ENCODE data around the gene ADARB2. TPM values are rescaled to one million over a fixed set of nuclear protein-coding genes. Genes with fewer than 3 reads are reported as not detected.

Gene ADARB2
- total RNA-seq, 1 donor from 2014 or later, result not detected

DNA sequence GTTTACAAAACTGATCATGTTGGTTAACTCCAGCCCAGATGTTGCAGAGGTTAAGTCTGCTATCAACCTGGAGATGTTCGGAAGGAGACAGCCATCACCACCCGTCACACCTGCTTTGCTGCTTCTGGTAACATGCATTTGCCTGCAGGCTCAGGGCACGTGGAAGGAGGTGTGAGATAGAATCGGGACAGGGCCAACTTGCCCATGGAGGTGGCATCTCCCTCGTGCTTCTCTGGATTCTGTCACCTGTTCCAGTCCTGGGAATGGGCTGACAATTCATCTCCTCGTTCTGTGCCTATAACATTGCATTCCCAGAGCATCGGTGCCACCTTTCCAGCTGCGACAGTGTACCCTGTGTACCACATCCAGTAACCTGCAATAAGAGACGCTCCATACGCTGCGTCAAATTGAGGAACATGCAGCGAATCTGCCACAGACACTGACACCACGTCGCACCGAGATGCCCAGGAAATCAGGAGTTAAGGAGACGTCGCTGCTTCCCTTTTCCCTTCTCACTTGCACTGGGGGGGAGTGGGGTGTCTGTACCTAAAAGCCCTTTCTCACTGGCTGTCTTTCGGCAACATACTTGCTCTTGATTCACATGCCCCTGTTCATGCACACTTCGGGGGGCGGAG is 65.8 kb downstream of the ADARB2 start:
- no peaks in the 10 kb centered on the region for H3K27me3 ChIP-seq
- TF ChIP-seq CTCF (IDR thresholded peaks at IDR 0.05), result no peak
- intact Hi-C loops (cut with DNase I), result no loop called here
- H3K4me3 ChIP-seq, result no peak overlapping the region
- DNase-seq (ENCODE audit: low spot score in 2 of 2), result no peak
- H3K27ac ChIP-seq, result no peak overlapping the region
- H3K4me1 ChIP-seq, result no peaks in the 10 kb centered on the region
- no peaks in the 10 kb centered on the region for H3K36me3 ChIP-seq
- no peaks in the 10 kb centered on the region for H3K9me3 ChIP-seq

- Histone ChIP-seq H3K27ac (no peak overlapping the region), H3K36me3 (no peaks in the 10 kb centered on the region), H3K4me3 (no peak overlapping the region), H3K9me3 (no peaks in the 10 kb centered on the region), H3K4me1 (no peaks in the 10 kb centered on the region), H3K27me3 (no peaks in the 10 kb centered on the region)
- TF ChIP-seq CTCF (IDR thresholded peaks at IDR 0.05), result no peak
- intact Hi-C loops (cut with DNase I), result no loop called here
- no peak for DNase-seq (ENCODE audit: low spot score in 2 of 2)
Measured at GRCh38 chr10:1670541-1671365, 66.6 kb downstream of the ADARB2 start.

GRCh38 chr10:1669433-1669832 is 67.9 kb downstream of the ADARB2 start:
- no peak for DNase-seq (ENCODE audit: low spot score in 2 of 2)
- no peaks in the 10 kb centered on the region for H3K27me3 ChIP-seq
- no peak overlapping the region for H3K27ac ChIP-seq
- no peaks in the 10 kb centered on the region for H3K9me3 ChIP-seq
- no peaks in the 10 kb centered on the region for H3K4me1 ChIP-seq
- H3K36me3 ChIP-seq, result no peaks in the 10 kb centered on the region
- intact Hi-C loops (cut with DNase I), result no loop called here
- no peak overlapping the region for H3K4me3 ChIP-seq
- no peak for TF ChIP-seq CTCF (IDR thresholded peaks at IDR 0.05)

GRCh38 chr10:1668399-1668798 is 68.9 kb downstream of the ADARB2 start:
- H3K36me3 ChIP-seq, result no peaks in the 10 kb centered on the region
- H3K9me3 ChIP-seq, result no peaks in the 10 kb centered on the region
- TF ChIP-seq CTCF (IDR thresholded peaks at IDR 0.05), result no peak
- intact Hi-C loops (cut with DNase I), result no loop called here
- no peaks in the 10 kb centered on the region for H3K4me1 ChIP-seq
- H3K4me3 ChIP-seq, result no peak overlapping the region
- H3K27me3 ChIP-seq, result no peaks in the 10 kb centered on the region
- DNase-seq (ENCODE audit: low spot score in 2 of 2), result no peak
- no peak overlapping the region for H3K27ac ChIP-seq

DNA sequence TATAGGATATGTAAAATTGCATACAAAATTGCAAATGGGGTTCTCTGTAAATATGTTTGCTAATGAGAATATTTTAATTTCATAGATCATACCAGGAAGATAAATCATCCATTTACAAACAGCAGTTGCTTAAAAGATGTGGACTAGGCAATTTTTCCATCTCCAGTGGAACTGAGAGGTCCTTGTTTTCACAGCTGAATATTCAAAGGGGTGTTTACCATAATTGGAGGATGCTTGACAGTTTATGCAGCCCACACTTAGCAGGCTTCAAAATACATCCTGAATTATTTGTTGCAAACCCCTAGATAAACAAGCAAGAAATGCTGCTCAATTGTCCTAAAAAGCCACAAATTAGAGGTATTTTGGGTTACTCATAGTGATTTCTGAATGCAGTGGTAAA is 69.9 kb downstream of the ADARB2 start:
- Histone ChIP-seq H3K4me1 (no peaks in the 10 kb centered on the region), H3K36me3 (no peaks in the 10 kb centered on the region), H3K4me3 (no peak overlapping the region), H3K27me3 (no peaks in the 10 kb centered on the region), H3K9me3 (no peaks in the 10 kb centered on the region), H3K27ac (no peak overlapping the region)
- TF ChIP-seq CTCF (IDR thresholded peaks at IDR 0.05), result no peak
- intact Hi-C loops (cut with DNase I), result no loop called here
- DNase-seq (ENCODE audit: low spot score in 2 of 2), result no peak

Data from ascending aorta (tissue), 2 donors.